Measurements from ENCODE around the gene FOCAD.

FOCAD gene

DNA sequence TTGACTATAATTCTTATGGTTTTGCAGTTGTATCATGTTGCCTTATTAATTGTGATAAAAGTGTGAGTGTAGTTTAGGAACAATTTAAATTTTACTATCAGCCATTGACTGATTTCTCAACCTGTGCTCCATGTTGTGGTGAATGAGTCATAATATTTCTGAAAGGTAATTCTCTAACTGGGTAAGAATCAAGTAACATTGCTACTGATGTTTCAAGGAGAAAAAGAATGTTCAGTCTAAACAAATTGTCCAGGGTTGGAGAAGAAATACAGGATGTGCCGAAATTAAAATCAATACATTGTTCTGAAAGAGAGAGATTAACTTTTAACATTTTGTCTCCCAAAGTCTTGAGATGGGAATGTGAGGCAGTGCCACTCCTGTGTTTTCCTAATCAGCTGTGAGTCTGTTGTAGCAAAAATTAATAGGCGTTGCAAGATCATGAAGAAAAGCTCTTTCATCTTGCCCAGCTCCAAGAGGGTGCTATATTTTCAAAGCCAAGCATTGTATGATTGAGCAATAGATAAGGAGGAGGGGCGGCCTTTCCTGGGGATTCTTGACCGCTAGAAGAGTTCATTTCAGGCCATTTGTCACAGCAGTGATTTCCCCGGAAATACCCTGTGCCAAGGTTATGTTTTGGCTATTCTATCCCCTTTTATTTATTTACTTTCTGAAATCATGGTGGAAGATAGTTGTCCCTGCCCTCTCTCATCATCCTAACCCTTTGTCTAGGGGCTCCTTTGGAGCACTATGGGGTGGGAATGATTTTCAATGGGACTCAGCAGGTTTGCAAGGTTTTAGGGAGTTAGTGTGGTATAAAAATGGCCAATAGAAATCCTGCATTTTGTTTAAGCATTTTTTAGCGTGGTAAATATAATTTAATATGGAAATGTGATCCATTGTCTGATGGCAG is 151.6 kb downstream of the FOCAD start:
- Histone ChIP-seq H3K4me3 (ENCODE audit: low read depth, low read length) (no peak overlapping the region), H3K9me3 (ENCODE audit: control insufficient read depth, insufficient read depth, low read depth, low read length) (no peaks in the 10 kb centered on the region), H3K27ac (ENCODE audit: low read depth, low read length) (no peak overlapping the region), H3K27me3 (ENCODE audit: control insufficient read depth, insufficient read depth, low read length) (no peaks in the 10 kb centered on the region), H3K36me3 (ENCODE audit: control insufficient read depth, insufficient read depth, low read length) (no peaks in the 10 kb centered on the region), H3K9ac (ENCODE audit: low read length) (no peak overlapping the region), H3K4me1 (ENCODE audit: control insufficient read depth, insufficient read depth, low read length) (0 out of 2 replicates have a peak, but pooled peaks cover 10% of the 10 kb centered on the region)

DNA sequence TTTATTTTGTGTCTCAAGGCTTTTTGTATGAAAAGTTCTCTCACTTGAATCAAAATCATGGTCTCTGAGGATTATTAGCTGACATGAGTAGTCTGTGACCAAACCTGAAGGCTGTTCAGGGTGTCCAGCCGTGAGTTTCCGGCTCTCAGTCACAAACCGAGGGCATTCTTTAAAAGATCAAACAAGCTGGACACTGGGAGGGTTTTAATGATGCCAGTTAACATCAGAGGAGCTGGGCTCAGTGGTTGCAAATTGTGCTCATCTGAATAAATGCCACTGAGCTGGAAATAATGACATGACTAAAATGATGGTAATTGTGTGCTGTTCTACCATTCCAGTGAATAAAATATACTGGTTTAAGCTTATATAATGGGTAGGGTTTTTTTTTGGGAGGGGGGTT is 153.1 kb downstream of the FOCAD start:
- H3K4me3 ChIP-seq (ENCODE audit: low read depth, low read length): no peak overlapping the region
- H3K9me3 ChIP-seq (ENCODE audit: control insufficient read depth, insufficient read depth, low read depth, low read length): no peaks in the 10 kb centered on the region
- H3K27ac ChIP-seq (ENCODE audit: low read depth, low read length): no peak overlapping the region
- 0 out of 2 replicates have a peak, but pooled peaks cover 10% of the 10 kb centered on the region for H3K4me1 ChIP-seq (ENCODE audit: control insufficient read depth, insufficient read depth, low read length)
- H3K36me3 ChIP-seq (ENCODE audit: control insufficient read depth, insufficient read depth, low read length): no peaks in the 10 kb centered on the region
- H3K27me3 ChIP-seq (ENCODE audit: control insufficient read depth, insufficient read depth, low read length): no peaks in the 10 kb centered on the region
- no peak overlapping the region for H3K9ac ChIP-seq (ENCODE audit: low read length)

DNA sequence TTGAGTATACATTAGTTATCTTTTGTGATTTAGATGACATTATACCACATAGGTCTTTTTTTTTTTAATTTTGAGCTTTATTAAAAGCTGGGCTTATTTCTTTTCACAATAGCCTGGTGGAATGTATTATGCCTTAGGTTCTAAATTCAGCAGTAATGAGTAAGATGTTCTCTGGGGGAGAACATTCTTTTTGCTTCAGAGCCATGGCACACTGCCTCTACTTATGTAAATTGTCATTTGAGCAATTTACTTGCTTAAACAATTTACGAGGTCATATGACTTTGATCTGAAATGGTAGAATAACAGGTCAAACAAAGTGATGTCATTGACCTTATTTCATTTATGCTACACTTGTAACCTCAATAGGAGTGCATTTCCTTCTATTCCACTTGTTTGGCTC is 154.2 kb downstream of the FOCAD start:
- Histone ChIP-seq H3K4me3 (ENCODE audit: low read depth, low read length) (no peak overlapping the region), H3K9me3 (ENCODE audit: control insufficient read depth, insufficient read depth, low read depth, low read length) (no peaks in the 10 kb centered on the region), H3K4me1 (ENCODE audit: control insufficient read depth, insufficient read depth, low read length) (0 out of 2 replicates have a peak, but pooled peaks cover 10% of the 10 kb centered on the region), H3K9ac (ENCODE audit: low read length) (no peak overlapping the region), H3K27ac (ENCODE audit: low read depth, low read length) (no peak overlapping the region), H3K27me3 (ENCODE audit: control insufficient read depth, insufficient read depth, low read length) (no peaks in the 10 kb centered on the region), H3K36me3 (ENCODE audit: control insufficient read depth, insufficient read depth, low read length) (no peaks in the 10 kb centered on the region)

DNA sequence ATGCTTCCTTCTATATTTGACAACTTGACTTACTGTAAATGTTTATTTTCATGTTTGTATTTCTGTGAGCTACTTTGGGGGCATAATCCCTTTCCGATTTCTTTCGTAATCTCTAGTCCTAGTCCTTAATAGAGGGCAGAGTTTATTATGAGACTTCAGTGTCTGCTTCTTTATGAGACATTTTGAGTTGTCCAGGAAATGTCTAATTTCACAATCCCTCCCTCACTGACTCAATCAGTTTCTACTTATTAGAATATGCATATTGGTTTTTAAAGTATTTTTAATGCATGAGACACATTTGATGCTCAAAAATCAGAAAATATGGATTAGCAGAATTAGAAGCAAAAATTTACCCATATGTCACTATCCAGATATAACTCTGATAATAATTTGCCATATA is 160.9 kb downstream of the FOCAD start:
- H3K36me3 ChIP-seq (ENCODE audit: control insufficient read depth, insufficient read depth, low read length): no peaks in the 10 kb centered on the region
- H3K9me3 ChIP-seq (ENCODE audit: control insufficient read depth, insufficient read depth, low read depth, low read length): no peaks in the 10 kb centered on the region
- no peak overlapping the region for H3K4me3 ChIP-seq (ENCODE audit: low read depth, low read length)

DNA sequence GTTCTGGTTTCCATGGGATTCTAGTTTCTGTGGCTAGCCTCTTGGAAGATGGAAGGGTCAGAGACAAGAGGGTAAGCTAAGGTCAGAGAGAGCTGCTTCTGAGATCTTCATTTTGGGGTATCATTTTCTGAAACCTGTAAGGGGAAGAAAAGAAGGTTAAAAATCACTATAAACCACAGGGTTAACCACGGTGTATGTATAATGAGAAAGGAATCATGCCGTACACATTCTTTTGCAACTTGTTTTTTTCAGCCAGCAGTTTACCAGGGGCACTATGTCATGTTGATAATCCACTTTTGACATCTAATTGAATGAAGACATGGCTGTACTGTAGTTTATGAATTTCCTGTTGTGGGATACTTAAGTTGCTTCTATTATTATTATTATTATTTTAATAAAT is 164.4 kb downstream of the FOCAD start:
- H3K9me3 ChIP-seq (ENCODE audit: control insufficient read depth, insufficient read depth, low read depth, low read length): no peaks in the 10 kb centered on the region
- no peaks in the 10 kb centered on the region for H3K36me3 ChIP-seq (ENCODE audit: control insufficient read depth, insufficient read depth, low read length)
- no peak overlapping the region for H3K9ac ChIP-seq (ENCODE audit: low read length)
- no peaks in the 10 kb centered on the region for H3K27me3 ChIP-seq (ENCODE audit: control insufficient read depth, insufficient read depth, low read length)
- H3K27ac ChIP-seq (ENCODE audit: low read depth, low read length): no peak overlapping the region
- no peak overlapping the region for H3K4me3 ChIP-seq (ENCODE audit: low read depth, low read length)
- no peaks in the 10 kb centered on the region for H3K4me1 ChIP-seq (ENCODE audit: control insufficient read depth, insufficient read depth, low read length)

More for the DNA sequence above, 160.9 kb downstream of the FOCAD start:
- H3K27me3 ChIP-seq (ENCODE audit: control insufficient read depth, insufficient read depth, low read length): no peaks in the 10 kb centered on the region
- H3K27ac ChIP-seq (ENCODE audit: low read depth, low read length): no peak overlapping the region
- H3K4me1 ChIP-seq (ENCODE audit: control insufficient read depth, insufficient read depth, low read length): no peaks in the 10 kb centered on the region
- H3K9ac ChIP-seq (ENCODE audit: low read length): no peak overlapping the region

DNA sequence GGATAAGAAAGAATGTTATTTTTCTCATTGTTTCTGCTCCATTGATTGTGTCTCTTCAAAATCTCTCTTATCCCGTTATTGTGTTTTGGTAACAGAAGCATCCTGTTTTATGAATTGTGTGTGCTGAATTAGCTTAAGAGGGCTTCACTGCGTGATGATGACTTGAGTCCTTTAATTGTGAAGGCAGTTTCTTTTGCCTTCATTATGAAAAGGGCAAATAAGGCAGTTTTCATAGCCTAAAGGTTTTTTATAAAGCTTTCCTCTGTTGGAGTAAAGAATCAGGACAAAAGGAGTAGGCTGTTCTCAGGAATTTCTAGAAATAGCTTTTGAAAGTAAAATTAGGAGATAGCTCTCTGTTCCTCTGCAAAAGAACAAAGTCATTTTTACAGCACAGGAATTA is 169.8 kb downstream of the FOCAD start:
- no peak overlapping the region for H3K9ac ChIP-seq (ENCODE audit: low read length)
- no peaks in the 10 kb centered on the region for H3K27me3 ChIP-seq (ENCODE audit: control insufficient read depth, insufficient read depth, low read length)
- H3K9me3 ChIP-seq (ENCODE audit: control insufficient read depth, insufficient read depth, low read depth, low read length): no peaks in the 10 kb centered on the region
- H3K4me1 ChIP-seq (ENCODE audit: control insufficient read depth, insufficient read depth, low read length): no peaks in the 10 kb centered on the region
- H3K4me3 ChIP-seq (ENCODE audit: low read depth, low read length): no peak overlapping the region
- H3K27ac ChIP-seq (ENCODE audit: low read depth, low read length): no peak overlapping the region
- no peaks in the 10 kb centered on the region for H3K36me3 ChIP-seq (ENCODE audit: control insufficient read depth, insufficient read depth, low read length)

DNA sequence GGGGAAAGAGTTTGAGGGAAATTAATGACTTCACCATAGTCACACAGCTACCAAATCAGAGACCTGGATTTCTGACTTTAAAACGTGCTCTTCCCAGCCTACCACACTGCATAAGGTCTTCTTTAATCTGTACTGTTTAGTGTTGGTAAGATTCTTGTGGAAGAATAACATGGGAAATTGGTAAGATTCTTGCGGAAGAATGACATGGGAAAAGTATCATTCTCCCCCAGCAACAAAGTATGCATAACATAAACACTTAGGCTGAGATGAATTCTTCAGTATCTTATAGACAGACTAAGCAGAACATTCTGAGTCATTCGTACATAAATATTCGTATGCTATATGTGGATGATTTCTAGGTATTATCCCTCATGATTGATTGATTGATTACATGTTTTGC is 170.4 kb downstream of the FOCAD start:
- H3K4me1 ChIP-seq (ENCODE audit: control insufficient read depth, insufficient read depth, low read length): no peaks in the 10 kb centered on the region
- no peak overlapping the region for H3K4me3 ChIP-seq (ENCODE audit: low read depth, low read length)
- H3K27me3 ChIP-seq (ENCODE audit: control insufficient read depth, insufficient read depth, low read length): no peaks in the 10 kb centered on the region
- H3K9me3 ChIP-seq (ENCODE audit: control insufficient read depth, insufficient read depth, low read depth, low read length): no peaks in the 10 kb centered on the region
- no peaks in the 10 kb centered on the region for H3K36me3 ChIP-seq (ENCODE audit: control insufficient read depth, insufficient read depth, low read length)
- H3K9ac ChIP-seq (ENCODE audit: low read length): no peak overlapping the region
- no peak overlapping the region for H3K27ac ChIP-seq (ENCODE audit: low read depth, low read length)

DNA sequence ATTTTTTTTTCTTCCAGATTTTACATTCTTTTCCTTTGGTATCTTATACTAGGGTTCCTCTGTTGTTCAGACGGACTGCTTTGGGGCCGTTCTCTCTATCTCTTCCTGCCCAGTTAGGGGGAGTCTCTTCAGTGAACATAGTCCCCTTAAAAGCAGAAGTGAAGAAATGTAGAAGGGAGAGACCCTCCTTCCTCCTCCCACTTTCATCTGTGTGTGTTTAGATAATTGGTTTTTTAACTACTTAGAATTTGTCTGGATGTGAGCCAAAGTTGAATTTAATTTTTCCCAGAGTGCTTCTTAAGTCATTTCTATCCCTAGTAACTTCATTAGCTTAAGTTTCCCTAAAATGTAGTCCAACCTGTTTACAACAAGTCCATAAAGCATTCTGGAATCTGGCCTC is 179.9 kb downstream of the FOCAD start:
- Histone ChIP-seq H3K4me1 (ENCODE audit: control insufficient read depth, insufficient read depth, low read length) (no peaks in the 10 kb centered on the region), H3K9ac (ENCODE audit: low read length) (no peak overlapping the region), H3K9me3 (ENCODE audit: control insufficient read depth, insufficient read depth, low read depth, low read length) (no peaks in the 10 kb centered on the region), H3K4me3 (ENCODE audit: low read depth, low read length) (no peak overlapping the region), H3K27ac (ENCODE audit: low read depth, low read length) (no peak overlapping the region), H3K36me3 (ENCODE audit: control insufficient read depth, insufficient read depth, low read length) (no peaks in the 10 kb centered on the region), H3K27me3 (ENCODE audit: control insufficient read depth, insufficient read depth, low read length) (no peaks in the 10 kb centered on the region)

DNA sequence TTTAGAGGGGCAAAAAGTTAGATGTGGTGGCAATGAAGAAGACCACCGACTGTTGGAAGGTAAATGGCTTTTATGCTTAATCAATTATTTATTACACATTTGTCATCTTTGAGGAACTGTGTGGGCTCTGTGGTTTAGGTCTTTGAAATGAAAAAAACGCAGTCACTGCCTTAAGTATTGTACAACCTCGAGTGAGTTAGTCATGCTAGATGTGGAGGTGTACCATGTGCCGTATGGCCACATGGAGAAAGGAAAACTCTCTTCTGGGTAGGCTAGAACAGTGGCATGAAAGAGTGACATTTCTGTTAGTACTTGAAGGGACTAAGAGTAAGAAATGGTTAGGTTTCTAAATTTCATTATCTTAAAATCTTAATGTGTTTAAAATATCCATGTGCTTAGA is 181.3 kb downstream of the FOCAD start:
- H3K36me3 ChIP-seq (ENCODE audit: control insufficient read depth, insufficient read depth, low read length): no peaks in the 10 kb centered on the region
- no peaks in the 10 kb centered on the region for H3K4me1 ChIP-seq (ENCODE audit: control insufficient read depth, insufficient read depth, low read length)
- no peaks in the 10 kb centered on the region for H3K9me3 ChIP-seq (ENCODE audit: control insufficient read depth, insufficient read depth, low read depth, low read length)
- no peak overlapping the region for H3K27ac ChIP-seq (ENCODE audit: low read depth, low read length)
- H3K27me3 ChIP-seq (ENCODE audit: control insufficient read depth, insufficient read depth, low read length): no peaks in the 10 kb centered on the region
- no peak overlapping the region for H3K4me3 ChIP-seq (ENCODE audit: low read depth, low read length)
- H3K9ac ChIP-seq (ENCODE audit: low read length): no peak overlapping the region

DNA sequence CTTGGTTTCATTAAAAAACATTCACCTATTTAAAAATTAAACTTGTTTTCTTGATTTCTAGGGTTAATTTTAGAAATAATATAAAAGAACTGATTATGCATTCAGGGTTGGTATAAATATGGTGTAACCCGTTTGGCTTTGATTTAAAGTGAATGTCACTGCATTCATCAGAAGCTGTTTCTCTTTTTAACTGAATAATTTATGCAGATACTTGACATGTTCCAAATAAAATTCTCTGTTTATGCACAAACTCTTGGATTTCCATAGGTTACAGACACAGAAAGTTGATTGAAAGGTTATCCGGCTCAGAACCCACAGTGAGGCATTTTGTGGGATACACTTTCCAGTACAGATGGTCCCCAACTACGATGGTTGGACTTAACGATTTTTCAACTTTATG is 186.1 kb downstream of the FOCAD start:
- H3K4me1 ChIP-seq (ENCODE audit: control insufficient read depth, insufficient read depth, low read length): peaks cover 15% of the 10 kb centered on the region
- no peak overlapping the region for H3K27ac ChIP-seq (ENCODE audit: low read depth, low read length)
- no peaks in the 10 kb centered on the region for H3K9me3 ChIP-seq (ENCODE audit: control insufficient read depth, insufficient read depth, low read depth, low read length)
- H3K9ac ChIP-seq (ENCODE audit: low read length): no peak overlapping the region
- H3K4me3 ChIP-seq (ENCODE audit: low read depth, low read length): no peak overlapping the region
- H3K36me3 ChIP-seq (ENCODE audit: control insufficient read depth, insufficient read depth, low read length): no peaks in the 10 kb centered on the region
- no peaks in the 10 kb centered on the region for H3K27me3 ChIP-seq (ENCODE audit: control insufficient read depth, insufficient read depth, low read length)

DNA sequence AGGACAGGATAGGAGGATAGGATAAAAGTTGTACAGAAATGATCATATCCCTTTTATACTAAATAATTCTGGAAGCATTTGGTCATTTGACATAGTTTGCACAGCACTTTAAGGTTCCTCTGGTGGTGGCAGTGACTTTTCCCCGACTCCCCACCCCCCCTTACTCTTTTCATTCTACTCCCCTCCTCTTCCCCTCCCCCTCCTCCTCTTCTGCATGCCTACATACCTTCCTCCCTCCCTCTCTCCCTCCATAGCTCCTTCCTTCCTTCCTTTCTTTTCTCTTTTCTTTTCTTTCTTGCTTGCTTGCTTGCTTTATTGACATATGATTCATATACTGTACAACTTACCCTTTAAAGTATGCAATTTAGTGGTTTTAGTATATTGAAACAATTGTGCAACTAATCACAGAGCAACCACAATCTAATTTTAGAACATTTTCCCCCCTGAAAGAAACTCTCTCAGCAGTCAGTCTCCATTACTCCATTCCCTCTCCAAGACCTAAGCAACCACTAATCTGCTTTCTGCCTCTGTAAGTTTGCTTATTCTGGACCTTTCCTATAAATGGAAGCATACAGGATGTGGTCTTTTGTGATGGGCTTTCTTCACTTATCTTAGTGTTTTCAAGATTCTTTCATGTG is 188.4 kb downstream of the FOCAD start:
- Histone ChIP-seq H3K9me3 (ENCODE audit: control insufficient read depth, insufficient read depth, low read depth, low read length) (no peaks in the 10 kb centered on the region), H3K4me1 (ENCODE audit: control insufficient read depth, insufficient read depth, low read length) (peaks cover 15% of the 10 kb centered on the region), H3K36me3 (ENCODE audit: control insufficient read depth, insufficient read depth, low read length) (no peaks in the 10 kb centered on the region), H3K27ac (ENCODE audit: low read depth, low read length) (no peak overlapping the region), H3K4me3 (ENCODE audit: low read depth, low read length) (no peak overlapping the region; the same call in 1 of the 2 replicates), H3K27me3 (ENCODE audit: control insufficient read depth, insufficient read depth, low read length) (no peaks in the 10 kb centered on the region), H3K9ac (ENCODE audit: low read length) (no peak overlapping the region)
